ENCODE data around the gene CARTPT. TPM values are rescaled to one million over a fixed set of nuclear protein-coding genes. Genes with fewer than 3 reads are reported as not detected.

The CARTPT gene
- total and polyA plus RNA-seq, 9 of the 15 experiments (the other 6 are each of a cell fraction or from before 2014, with no cell fraction given) = not detected

DNA sequence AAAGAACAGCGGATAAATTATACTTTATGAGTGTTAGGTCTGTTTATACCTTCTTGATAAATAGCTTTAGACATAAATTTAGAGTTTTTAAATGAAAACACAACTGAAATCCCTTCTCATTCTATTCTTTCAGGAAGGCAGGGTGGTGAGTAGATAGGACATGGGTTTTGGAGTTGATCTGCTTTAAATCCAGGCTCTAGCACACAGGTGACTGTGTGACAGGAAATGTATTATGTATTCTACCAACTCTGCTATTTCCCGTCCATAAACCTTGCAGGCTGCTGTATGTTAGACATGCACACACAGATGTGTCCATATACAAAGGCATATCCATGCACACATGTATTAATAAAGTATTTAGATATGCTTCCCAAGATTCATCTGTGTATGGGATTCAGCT lies 19.3 kb upstream of the CARTPT start:
- in situ Hi-C loops (cut with MboI) (no loop called here), intact Hi-C loops (cut with micrococcal nuclease) (no loop called here)
- Histone ChIP-seq H3K27ac (ENCODE audit: extremely low read depth, low read depth, low read length) (no peak overlapping the region), H3K9me1 (ENCODE audit: control insufficient read depth, insufficient read depth, low read length) (peaks cover 2% of the 10 kb centered on the region), H3K27me3 (ENCODE audit: control insufficient read depth in 2 of 2, insufficient read depth in 2 of 2, low read length in 2 of 2) (peaks cover 18 to 33% of the 10 kb centered on the region in 2 experiments), H2AFZ (ENCODE audit: low read depth, low read length) (no peak overlapping the region), H3K9ac (ENCODE audit: insufficient read depth in 1 of 2, low read depth in 2 of 2, low read length in 2 of 2) (no peak overlapping the region), H3K36me3 (ENCODE audit: control insufficient read depth, insufficient read depth, low read length) (no peaks in the 10 kb centered on the region), H3K79me2 (ENCODE audit: control insufficient read depth, insufficient read depth, low read length) (no peaks in the 10 kb centered on the region), H3K4me3 (no peak overlapping the region), H3K9me3 (replicated peaks; ENCODE audit: control insufficient read depth, insufficient read depth, low read depth, low read length) (no peaks in the 10 kb centered on the region), H3K4me2 (ENCODE audit: insufficient read depth, low read length) (no peak overlapping the region), H4K20me1 (replicated peaks; ENCODE audit: control insufficient read depth, insufficient read depth, low read length) (no peaks in the 10 kb centered on the region), H3K4me1 (replicated peaks in 1 of 2; ENCODE audit: control insufficient read depth in 2 of 2, insufficient read depth in 2 of 2, low read length in 2 of 2) (no peaks in the 10 kb centered on the region)
- FAIRE-seq = no peak
- no peak for ATAC-seq
- TF ChIP-seq ZNF347 (CRISPR knock-in tag; IDR thresholded peaks at IDR 0.05; ENCODE audit: low read depth) = no peak
- no peak for TF ChIP-seq NR3C1 (CRISPR knock-in tag; IDR thresholded peaks at IDR 0.05)
- no peak for TF ChIP-seq GABPB1 (CRISPR knock-in tag; IDR thresholded peaks at IDR 0.05)
- TF ChIP-seq ZNF696 (CRISPR knock-in tag; conservative IDR thresholded peaks at IDR 0.05) = no peak
- no peak for TF ChIP-seq ELF1 (tag; IDR thresholded peaks at IDR 0.05)
- TF ChIP-seq, protein P1, sequence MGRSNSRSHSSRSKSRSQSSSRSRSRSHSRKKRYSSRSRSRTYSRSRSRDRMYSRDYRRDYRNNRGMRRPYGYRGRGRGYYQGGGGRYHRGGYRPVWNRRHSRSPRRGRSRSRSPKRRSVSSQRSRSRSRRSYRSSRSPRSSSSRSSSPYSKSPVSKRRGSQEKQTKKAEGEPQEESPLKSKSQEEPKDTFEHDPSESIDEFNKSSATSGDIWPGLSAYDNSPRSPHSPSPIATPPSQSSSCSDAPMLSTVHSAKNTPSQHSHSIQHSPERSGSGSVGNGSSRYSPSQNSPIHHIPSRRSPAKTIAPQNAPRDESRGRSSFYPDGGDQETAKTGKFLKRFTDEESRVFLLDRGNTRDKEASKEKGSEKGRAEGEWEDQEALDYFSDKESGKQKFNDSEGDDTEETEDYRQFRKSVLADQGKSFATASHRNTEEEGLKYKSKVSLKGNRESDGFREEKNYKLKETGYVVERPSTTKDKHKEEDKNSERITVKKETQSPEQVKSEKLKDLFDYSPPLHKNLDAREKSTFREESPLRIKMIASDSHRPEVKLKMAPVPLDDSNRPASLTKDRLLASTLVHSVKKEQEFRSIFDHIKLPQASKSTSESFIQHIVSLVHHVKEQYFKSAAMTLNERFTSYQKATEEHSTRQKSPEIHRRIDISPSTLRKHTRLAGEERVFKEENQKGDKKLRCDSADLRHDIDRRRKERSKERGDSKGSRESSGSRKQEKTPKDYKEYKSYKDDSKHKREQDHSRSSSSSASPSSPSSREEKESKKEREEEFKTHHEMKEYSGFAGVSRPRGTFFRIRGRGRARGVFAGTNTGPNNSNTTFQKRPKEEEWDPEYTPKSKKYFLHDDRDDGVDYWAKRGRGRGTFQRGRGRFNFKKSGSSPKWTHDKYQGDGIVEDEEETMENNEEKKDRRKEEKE (IDR thresholded peaks at IDR 0.05; ENCODE audit: borderline replicate concordance in 1 of 2, control insufficient read depth in 1 of 2, low read depth in 2 of 2, low read length in 1 of 2) = no peak
- no peak for TF ChIP-seq ETV1 (tag; conservative IDR thresholded peaks at IDR 0.05; ENCODE audit: low read depth)
- no peak for TF ChIP-seq ZNF217 (CRISPR knock-in tag; IDR thresholded peaks at IDR 0.05)
- TF ChIP-seq, protein P2, sequence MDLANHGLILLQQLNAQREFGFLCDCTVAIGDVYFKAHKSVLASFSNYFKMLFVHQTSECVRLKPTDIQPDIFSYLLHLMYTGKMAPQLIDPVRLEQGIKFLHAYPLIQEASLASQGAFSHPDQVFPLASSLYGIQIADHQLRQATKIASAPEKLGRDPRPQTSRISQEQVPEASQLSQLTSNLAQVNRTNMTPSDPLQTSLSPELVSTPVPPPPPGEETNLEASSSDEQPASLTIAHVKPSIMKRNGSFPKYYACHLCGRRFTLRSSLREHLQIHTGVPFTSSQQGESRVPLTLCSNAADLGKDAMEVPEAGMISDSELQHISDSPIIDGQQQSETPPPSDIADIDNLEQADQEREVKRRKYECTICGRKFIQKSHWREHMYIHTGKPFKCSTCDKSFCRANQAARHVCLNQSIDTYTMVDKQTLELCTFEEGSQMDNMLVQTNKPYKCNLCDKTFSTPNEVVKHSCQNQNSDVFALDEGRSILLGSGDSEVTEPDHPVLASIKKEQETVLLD (IDR thresholded peaks at IDR 0.05) = no peak
- TF ChIP-seq MAFF (IDR thresholded peaks at IDR 0.05; ENCODE audit: low read length) = no peak
- TF ChIP-seq, protein P3, sequence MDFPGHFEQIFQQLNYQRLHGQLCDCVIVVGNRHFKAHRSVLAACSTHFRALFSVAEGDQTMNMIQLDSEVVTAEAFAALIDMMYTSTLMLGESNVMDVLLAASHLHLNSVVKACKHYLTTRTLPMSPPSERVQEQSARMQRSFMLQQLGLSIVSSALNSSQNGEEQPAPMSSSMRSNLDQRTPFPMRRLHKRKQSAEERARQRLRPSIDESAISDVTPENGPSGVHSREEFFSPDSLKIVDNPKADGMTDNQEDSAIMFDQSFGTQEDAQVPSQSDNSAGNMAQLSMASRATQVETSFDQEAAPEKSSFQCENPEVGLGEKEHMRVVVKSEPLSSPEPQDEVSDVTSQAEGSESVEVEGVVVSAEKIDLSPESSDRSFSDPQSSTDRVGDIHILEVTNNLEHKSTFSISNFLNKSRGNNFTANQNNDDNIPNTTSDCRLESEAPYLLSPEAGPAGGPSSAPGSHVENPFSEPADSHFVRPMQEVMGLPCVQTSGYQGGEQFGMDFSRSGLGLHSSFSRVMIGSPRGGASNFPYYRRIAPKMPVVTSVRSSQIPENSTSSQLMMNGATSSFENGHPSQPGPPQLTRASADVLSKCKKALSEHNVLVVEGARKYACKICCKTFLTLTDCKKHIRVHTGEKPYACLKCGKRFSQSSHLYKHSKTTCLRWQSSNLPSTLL (IDR thresholded peaks at IDR 0.05) = no peak
- no peak for TF ChIP-seq ZNF444 (CRISPR knock-in tag; IDR thresholded peaks at IDR 0.05)
- DNase-seq (ENCODE audit: extremely low read depth in 1 of 4, low spot score in 3 of 4) = no peak
- ChIA-PET POLR2A (no interaction called here), CTCF (ENCODE audit: low intra/inter-chr PET ratio) (no interaction called here)
- WGBS (ENCODE audit: insufficient coverage, low coverage, missing lambda C conversion rate) = 3% methylated on average over 2 of the region's 2 CpGs
- BruUV-seq (replicated peaks) = no TSS peak

All from K562 (cell line).